HG03280 (cell line): ENCODE data around the gene AAMP.
"Not testable (repeated sequence)": the region's sequence is repeated elsewhere in the genome, so short reads cannot be mapped to it uniquely, and the experiment has no call there.

Source experiments
- ATAC-seq: cut with Tn5 transposase; IDR thresholded peaks from one replicate; pipeline ENCODE4 v1.9.1; 2021; ENCODE audit warnings: mild to moderate bottlenecking, moderate library complexity; ENCODE audit not compliant: unreplicated experiment

Gene AAMP

DNA sequence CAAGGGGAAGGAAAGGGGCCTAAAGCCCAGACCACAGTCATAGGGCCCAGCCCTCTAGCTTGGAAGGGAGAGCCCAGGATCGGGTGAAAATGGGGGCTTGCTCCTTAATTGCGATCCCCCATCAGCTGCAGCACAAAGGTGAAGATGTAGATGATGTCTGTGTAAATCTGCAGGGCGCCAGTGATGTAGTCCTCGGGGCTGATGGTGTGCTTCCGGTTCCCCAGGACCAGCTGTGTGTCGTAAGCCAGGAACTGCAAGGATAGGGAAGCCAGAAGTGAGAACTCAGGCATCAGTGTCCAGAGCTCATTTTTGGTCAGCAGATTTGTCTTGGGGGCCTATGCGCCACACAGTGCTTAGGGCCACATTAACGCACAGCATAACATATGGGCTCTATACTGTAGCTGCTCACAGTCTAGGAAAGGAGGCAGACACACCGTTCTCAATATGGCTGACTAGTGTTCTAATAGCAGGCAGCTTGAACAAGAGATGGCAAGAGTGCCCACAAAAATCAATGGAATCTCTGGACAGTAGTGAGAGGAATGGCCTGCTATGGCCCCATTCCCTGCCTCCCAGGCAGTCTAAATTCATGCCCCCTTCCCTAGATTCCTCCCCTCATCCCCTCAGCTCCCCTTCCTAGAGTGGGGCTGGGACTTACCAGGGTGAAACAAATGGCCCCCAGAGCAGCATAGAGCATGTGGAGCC, 5.6 kb upstream of the AAMP start:
- ATAC-seq = no peak

DNA sequence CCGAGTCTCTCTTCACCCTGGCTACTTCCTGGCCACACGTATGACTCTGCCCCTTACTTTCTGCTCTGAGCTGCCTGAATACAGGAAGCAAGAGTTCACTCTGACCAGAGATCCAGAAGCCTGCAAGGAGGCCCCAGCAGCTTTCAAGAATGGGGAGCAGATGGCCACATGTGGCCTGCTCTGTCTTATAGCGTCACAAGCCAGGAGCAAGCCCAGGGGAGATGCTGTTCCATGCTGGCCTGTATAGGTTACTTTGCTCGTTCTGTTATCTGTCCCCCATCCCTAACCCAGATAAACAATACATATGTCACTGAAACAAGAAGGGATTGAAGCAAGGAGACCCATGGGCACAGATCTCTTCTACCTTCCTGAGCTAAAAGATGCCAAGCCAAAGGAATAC, 4.6 kb upstream of the AAMP start:
- ATAC-seq = no peak

DNA sequence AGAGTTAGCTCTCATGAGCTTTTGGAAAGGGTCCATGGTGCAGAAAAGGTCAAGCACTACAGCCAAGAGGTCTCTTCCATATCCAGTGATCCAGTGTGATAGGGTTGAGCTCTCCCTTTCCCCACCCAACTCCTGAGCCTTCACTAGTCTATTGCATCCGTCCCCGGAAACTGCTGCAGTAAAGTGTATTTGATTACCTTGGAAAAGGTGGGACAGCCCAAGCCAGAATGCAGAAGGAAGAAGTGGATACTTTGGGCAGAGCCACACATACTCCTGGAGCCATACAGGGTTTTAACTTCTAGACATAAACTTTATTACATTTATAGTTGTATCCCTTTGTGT, 3.9 kb upstream of the AAMP start:
- no peak for ATAC-seq

GRCh38 chr2:218273214-218273907, 3.4 kb upstream of the AAMP start:
- not testable (repeated sequence) for ATAC-seq

DNA sequence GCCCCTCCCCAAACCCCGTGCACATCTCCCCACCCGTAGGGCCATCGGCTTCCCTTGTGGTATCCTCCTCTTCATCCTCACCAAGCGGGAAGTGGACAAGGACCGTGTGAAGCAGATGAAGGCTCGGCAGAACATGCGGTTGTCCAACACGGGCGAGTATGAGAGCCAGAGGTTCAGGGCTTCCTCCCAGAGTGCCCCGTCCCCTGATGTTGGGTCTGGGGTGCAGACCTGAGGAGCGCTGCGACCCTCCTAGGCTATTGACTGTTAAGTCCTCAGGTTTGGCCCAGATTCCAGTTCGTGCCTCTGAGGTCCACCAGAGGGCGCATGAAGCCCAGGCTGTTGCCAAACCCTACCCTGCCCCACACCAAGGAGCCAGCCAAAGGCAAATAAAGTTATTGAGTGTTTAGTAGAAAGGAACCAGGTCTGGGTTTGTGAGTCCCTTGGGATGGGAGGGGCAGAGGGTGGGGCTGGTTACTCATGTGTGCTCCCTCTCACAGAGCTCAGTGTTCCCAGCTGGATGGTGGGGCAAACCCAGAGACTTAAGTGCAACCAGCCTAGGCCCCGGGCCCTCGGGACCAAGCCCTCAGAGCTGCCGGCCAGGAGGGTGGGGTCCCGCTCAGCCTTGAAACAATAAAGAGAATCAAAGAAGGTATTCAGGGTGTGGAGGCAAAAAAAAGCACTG, 2.7 kb upstream of the AAMP start:
- no peak for ATAC-seq

GRCh38 chr2:218271865-218272530, 2.1 kb upstream of the AAMP start:
- no peak for ATAC-seq

GRCh38 chr2:218271487-218271797, 1.5 kb upstream of the AAMP start:
- ATAC-seq = no peak

DNA sequence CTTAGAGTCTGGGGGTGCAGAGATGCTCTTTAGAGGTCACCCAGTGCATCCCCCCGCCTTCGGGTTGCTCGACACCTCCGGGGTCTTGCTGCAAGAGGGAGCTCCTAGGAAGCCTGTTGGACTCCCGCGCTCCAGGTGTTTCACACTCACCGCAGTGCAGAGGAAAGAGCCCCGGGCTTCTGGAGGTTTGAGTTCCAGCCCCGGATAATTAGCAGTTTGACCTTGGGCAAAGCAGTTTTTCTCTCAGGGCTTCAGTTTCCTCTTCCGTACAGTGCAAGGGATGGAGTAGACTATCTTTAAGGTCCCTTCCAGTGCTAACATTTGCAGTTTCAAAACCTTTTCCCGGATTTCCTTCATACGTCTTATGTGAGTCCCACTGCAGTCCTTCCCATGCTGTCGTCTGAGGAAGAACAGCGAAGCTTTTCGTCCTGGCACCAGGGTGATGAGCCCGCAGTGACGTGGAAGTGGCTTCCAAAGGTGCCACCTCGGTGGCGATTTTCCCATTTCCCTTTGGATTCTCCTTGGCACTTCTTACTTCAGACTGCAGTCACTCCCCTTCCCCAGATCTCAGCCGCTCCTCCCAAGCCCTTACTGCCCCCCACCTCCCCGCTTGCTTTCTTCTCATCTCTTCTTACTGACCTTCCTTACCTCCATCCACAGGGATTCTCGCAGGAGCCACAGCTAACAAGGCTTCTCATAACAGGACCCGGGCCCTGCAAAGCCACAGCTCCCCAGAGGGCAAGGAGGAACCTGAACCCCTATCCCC, 967 bp upstream of the AAMP start:
- ATAC-seq = no peak

GRCh38 chr2:218267259-218267658, 2.7 kb downstream of the AAMP start:
- ATAC-seq = no peak

- no peak for ATAC-seq
Observed at GRCh38 chr2:218266316-218266979, 3.5 kb downstream of the AAMP start.

- ATAC-seq = no peak
Observed at GRCh38 chr2:218265626-218266025, 4.3 kb downstream of the AAMP start.

DNA sequence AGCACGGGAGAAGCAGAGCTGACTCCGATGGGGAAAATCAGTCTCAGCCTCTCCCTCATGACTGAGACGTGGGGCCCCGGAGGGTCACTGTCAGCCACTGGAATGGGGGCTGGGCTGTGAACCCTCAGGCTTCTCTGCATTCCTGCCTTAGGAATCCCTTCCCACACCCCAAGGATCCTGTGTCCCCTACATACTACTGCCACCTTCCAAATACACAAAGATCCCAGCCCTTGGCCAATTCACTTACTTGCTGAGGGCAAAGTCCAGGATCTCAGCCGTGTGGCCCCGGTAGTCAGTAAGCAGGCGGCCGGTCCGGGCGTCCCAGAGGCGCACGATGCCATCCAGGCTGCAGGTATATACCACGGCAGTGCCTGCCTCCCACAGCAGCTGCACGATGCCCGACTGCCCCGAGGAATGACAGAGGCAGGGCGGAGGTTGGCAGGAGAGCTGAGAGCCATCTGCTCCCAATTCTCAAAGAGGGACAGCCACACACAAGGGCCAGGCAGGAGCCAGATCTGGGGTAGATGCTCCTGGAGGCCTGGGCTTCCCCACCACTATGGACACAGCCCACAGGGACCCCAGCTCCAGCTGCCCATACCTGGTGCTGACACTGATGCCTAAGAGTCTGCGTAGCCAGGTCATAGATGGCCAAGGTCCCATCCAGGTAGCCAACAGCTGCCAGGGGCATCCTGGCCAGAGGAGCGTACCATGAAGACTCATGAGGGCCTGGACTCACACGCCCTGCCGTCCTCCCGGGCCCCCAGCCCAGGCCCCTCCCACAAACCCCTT, 5.0 kb downstream of the AAMP start:
- ATAC-seq = no peak

DNA sequence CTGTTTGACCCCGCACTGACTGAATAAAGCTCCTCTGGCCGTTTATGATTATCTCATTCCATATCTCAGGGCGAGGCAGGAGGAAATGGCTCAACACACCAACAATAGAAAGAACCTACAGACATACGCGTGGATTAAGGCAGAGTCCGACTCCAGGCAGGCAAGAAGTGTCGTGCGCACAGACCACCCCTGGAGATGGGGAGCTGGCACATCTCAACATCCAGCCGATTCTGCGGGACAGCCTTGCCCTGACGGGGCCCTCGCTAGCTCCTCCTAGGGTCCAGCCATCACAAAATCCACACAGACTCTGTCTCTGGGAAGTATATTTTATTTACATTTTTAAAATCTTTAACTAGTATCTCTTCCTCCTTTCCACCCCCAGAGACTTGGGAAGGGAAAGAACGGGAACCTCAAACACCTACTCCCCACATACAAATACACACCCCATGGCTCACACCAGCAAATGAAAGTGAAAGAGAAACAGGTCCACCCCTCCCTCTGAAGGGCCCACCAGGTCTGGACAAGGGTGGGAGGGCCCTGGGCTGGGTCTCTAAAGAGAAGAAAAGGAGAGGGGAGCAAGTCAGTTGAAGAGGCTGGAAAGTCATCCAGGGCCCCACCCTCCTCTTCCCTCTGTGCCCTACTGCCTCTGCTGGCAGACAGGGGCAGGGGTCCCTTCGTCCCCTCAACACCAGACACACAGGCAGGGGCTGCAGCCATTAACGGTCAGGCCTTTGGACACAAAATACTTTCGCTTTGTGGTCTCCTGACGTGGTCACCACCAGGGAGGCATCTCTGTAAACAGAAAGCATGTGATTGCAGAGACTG, 5.9 kb downstream of the AAMP start:
- no peak for ATAC-seq

- ATAC-seq = no peak
Observed at GRCh38 chr2:218262631-218263586, 7.0 kb downstream of the AAMP start.

- no peak for ATAC-seq
Observed at GRCh38 chr2:218262237-218262600, 7.7 kb downstream of the AAMP start.

DNA sequence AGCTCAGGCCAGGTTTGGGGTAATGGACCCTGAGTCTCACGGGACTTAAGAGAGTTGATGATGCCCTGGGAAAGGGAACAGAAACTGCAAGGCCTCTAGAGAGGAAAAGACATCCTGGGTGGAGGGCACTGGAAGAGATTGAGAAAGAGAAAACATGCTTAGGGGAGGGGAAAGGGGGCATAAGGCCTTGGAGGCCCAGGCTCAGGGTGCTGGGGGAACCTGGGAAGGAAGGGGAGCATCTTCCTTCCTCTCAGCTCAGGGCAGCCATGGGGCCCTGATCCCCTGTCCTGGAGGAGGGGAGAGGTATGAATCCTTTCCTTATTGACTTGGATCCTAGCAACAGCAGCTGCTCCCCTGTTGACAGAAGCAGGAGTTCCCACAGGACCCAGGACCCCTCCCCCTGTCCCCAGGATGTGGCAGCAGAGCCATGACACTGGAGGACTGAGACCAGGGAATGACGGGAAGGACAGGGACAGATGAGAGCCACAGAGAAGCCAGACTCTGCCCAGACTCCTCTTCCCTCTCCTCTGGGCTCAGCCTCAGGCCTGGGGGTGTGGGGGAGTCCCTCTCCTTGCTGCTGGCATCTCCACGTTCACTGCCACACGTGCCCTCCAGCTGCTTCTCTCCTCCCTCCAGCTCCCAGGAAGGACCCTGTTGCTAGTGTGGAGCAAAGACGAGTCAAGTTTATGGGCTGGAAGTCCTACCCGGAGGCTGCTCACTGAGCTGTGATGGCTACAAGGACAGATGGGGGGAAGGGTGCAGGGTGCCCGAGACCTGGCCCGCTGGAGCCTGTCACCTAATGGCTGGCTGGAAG, 8.3 kb downstream of the AAMP start:
- no peak for ATAC-seq
